Measurements from ENCODE around the gene RSPO1.

DNA sequence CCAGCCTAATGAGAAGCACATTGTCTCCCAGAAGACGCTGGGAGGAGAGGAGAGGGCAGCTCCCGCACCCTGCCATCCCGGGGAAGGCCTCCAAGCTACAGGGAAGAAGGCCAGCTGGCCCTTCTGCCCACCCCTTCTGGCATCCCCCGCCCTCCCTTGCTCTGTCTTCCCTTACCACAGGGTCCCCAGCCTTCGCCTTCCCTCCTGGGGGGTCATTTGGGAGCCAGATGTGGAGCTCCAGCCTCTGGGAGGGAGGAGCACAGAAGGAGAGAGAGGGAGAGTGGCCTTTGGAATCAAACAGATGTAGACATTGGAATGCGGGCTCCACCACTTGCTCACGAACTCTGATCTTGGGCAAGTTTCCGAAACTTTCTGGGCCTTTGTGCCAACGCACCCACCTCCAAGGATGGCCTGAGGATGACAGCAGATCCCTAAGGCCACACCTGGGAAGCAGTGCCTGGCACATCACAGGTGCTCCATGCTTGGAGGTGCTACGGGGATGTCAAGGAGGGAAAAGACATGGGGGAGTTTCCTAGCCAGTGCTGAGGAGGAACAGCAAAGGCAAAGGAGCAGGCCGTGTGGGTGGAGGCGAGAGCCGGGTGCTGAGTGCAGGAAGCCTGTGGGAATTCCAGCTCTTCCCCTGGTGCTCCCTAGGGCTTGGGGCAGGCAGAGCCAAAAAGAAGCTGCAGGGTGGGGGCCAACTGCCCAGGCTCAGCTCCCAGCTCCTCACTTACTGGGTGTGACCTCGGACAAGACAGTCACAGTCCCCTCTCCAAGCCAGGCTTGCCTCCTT is 23.1 kb upstream of the RSPO1 start:
- TF ChIP-seq, protein P1, sequence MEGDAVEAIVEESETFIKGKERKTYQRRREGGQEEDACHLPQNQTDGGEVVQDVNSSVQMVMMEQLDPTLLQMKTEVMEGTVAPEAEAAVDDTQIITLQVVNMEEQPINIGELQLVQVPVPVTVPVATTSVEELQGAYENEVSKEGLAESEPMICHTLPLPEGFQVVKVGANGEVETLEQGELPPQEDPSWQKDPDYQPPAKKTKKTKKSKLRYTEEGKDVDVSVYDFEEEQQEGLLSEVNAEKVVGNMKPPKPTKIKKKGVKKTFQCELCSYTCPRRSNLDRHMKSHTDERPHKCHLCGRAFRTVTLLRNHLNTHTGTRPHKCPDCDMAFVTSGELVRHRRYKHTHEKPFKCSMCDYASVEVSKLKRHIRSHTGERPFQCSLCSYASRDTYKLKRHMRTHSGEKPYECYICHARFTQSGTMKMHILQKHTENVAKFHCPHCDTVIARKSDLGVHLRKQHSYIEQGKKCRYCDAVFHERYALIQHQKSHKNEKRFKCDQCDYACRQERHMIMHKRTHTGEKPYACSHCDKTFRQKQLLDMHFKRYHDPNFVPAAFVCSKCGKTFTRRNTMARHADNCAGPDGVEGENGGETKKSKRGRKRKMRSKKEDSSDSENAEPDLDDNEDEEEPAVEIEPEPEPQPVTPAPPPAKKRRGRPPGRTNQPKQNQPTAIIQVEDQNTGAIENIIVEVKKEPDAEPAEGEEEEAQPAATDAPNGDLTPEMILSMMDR (IDR thresholded peaks at IDR 0.05; ENCODE audit: low read length) = no peak
- no peak for TF ChIP-seq EZH2 (optimal IDR thresholded peaks at IDR 0.05; ENCODE audit: low read depth, low read length)

Data from MM.1S (cell line).